GM21717 (cell line): ENCODE data around the gene SIAH3.

Source experiments
- ATAC-seq: cut with Tn5 transposase; IDR thresholded peaks from one replicate; pipeline ENCODE4 v1.9.1; 2021; ENCODE audit warnings: mild to moderate bottlenecking, moderate library complexity; ENCODE audit not compliant: unreplicated experiment

SIAH3 gene

GRCh38 chr13:45748941-45749759, 102.4 kb downstream of the SIAH3 start:
- ATAC-seq, result no peak

GRCh38 chr13:45747071-45747470, 104.5 kb downstream of the SIAH3 start:
- no peak for ATAC-seq

DNA sequence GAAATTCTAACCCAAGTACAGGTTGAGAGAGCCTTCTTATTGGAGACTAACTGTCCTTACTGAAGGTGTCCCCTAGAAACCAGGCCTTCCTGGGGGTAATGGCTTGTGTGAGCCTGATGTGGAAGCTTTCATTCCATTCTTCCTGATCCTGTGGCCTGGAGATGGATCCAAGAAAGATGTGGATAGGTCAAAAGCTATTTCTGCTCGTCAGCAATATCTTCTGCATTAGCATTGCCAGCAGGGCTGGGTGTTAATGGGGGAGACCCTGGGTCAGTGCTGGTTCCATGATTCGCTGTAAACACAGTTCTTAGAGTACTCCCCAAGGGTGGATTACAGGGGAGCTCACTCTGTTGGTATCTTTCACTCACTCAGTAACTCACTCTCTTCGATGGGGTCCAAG, 106.6 kb downstream of the SIAH3 start:
- no peak for ATAC-seq

GRCh38 chr13:45742985-45743384, 108.6 kb downstream of the SIAH3 start:
- no peak for ATAC-seq

- no peak for ATAC-seq
These were observed 114.0 kb downstream of the SIAH3 start for GRCh38 chr13:45737571-45738017.

DNA sequence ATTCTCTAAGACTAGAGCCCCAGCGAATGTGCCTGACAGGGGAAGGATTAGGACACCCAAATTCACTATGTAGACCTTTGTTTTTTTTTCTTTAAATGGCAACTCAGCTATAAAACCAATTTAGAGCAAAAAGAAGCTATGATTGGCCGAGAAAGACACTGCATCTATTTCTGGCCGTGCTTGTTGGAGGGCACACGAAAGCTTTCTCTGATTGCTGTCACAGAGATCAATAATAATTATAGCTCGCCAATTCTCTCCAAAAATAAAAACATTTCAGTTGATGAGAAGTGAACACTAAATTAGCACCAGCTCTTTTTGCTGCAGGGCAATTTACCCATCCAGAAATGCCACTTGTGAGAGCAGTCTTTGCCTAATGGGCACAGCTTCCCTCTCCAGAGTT, 118.2 kb downstream of the SIAH3 start:
- ATAC-seq, result no peak

GRCh38 chr13:45732916-45733315, 118.6 kb downstream of the SIAH3 start:
- no peak for ATAC-seq

DNA sequence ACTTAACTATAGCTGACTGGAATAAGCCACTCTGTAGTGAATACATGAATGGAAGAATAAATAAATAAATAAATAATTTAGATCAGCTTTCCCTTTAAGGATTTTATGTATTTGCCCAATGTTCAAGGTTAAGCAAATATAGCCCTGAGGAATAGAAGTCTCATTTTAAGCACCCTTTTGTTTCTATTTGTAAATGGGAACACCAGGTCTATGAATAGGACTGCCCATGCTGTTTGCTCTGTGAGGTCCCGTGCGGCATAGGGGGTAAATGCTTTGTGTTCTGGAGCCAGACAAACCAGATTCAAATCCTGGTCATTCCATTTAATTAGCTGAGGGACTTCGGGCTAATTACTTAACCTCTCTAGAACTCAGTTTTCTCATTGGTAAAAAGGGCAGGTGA, 120.1 kb downstream of the SIAH3 start:
- ATAC-seq, result no peak

DNA sequence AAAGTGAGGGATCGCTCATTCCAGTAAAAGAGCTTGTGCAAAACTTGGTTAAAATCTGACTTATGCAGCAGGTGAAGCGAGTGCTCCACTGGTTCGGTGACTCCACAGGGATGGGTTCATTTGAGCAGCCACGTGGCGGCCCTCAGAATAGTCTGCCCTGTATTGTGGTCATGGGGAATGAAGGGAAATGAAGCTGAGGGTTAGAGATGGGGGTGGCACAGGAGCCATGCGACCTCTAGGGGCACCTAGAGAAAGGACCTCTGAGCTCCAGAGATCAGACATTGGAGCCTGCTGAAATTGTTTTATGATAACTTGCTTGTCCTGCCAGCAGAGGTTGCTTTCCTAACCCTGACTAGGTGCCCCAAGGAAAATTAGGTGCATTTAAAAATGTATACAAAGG, 122.8 kb downstream of the SIAH3 start:
- ATAC-seq, result no peak
